Activated CD8-positive, alpha-beta T cell treated with anti-CD3 and anti-CD28 coated beads, Interleukin-2, amount 10 ng/mL, durations not matched to agents 7 days and 5 days (primary cell): ENCODE data around the gene OXSR1. TPM values are rescaled to one million over a fixed set of nuclear protein-coding genes. Genes with fewer than 3 reads are reported as not detected.
"Not testable (repeated sequence)": the region's sequence is repeated elsewhere in the genome, so short reads cannot be mapped to it uniquely, and the experiment has no call there.

Experiments used
- ATAC-seq: fragments of 150-1000 bp; cut with Tn5 transposase; one replicate; pipeline ENCODE4 v1.10.0; 2021; ENCODE audit warnings: moderate library complexity
- CTCF ChIA-PET: fragments of 350-600 bp; sonication (Branson Sonifier 250); formaldehyde crosslinking; loops from one replicate; lab custom pipeline; 2021; ENCODE audit warnings: antibody characterized with exemption; lab: Charles Lee
- POLR2A ChIA-PET: fragments of 350-600 bp; sonication (Branson Sonifier 250); formaldehyde crosslinking; loops from one replicate; lab custom pipeline; 2021; ENCODE audit warnings: antibody characterized with exemption; lab: Charles Lee
- DNase-seq: peaks from one replicate; pipeline ENCODE4 v3.0.0-alpha.2; 2020
- H3K27ac Mint-ChIP-seq: one replicate; pipeline ENCODE4 v1.8.0; 2021; ENCODE audit warnings: mild to moderate bottlenecking, mixed read lengths
- H3K27me3 Mint-ChIP-seq: one replicate; pipeline ENCODE4 v1.8.0; 2021; ENCODE audit warnings: low read depth, mixed read lengths
- H3K36me3 Mint-ChIP-seq: one replicate; pipeline ENCODE4 v1.8.0; 2021; ENCODE audit warnings: low read depth, mixed read lengths
- H3K4me1 Mint-ChIP-seq: one replicate; pipeline ENCODE4 v1.8.0; 2021; ENCODE audit warnings: low read depth, mixed read lengths
- H3K4me3 Mint-ChIP-seq: one replicate; pipeline ENCODE4 v1.8.0; 2021; ENCODE audit warnings: mild to moderate bottlenecking, mixed read lengths
- H3K9me3 Mint-ChIP-seq: one replicate; pipeline ENCODE4 v1.8.0; 2022; ENCODE audit warnings: mixed read lengths; ENCODE audit not compliant: insufficient read depth
- total RNA-seq, 2 experiments: library from RNA; stranded (reverse); gene quantifications; one replicate each; pipeline ENCODE4 v1.2.3, GENCODE V29; 2021

Gene OXSR1
- total RNA-seq, 2 experiments from 2014 or later, result 56.9 to 60.3 TPM

DNA sequence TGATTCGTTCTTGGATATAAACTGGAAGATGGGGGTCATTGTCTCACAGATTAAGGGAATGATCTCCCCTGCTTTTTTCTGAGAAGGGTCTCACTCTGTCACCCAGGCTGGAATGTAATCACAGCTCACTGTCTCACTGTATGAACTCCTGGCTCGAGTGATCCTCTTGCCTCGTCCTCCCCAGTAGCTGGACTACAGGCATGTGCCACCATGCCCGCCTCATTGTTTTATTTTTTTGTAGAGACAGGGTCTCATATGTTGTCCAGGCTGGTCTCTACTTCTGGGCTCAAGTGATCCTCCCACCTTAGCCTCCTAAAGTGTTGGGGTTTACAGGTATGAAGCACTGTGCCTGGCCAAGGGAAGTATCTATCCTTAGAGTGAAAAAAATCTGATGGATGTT lies 5.4 kb downstream of the OXSR1 start:
- H3K4me3 Mint-ChIP-seq, result no peak overlapping the region
- ChIA-PET CTCF (interaction anchor here (1.4 kb wide), 1 partner anchor 14 kb away, joined by 3 read pairs; no protein-coding TSS in a partner anchor), POLR2A (interaction anchor here (1.3 kb wide), 1 partner anchor 29 kb away, joined by 3 read pairs; no protein-coding TSS in a partner anchor)
- no peak for DNase-seq
- H3K36me3 Mint-ChIP-seq, result peaks cover 27% of the 10 kb centered on the region
- ATAC-seq, result no peak
- H3K9me3 Mint-ChIP-seq, result no peaks in the 10 kb centered on the region
- no peaks in the 10 kb centered on the region for H3K27me3 Mint-ChIP-seq
- H3K4me1 Mint-ChIP-seq, result peaks cover 65% of the 10 kb centered on the region
- H3K27ac Mint-ChIP-seq, result no peak overlapping the region

DNA sequence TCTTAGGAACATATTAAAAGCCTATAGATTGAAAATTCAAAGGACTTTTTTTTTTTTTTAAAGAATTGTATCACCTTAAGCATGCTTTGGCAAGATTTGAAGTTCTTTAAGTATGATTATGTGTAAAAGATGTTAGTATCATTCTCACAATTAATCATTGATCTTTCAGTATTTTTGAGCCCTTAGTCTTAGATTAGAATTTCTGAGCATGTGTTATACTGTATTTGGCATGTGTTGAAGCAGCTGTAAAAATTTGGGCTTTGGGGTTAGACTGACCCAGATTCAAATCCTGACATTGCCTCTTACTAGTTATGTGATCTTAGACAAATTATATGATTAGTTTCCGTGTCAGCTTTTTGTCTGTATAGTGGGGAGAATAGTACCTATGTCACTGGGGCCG lies 6.3 kb downstream of the OXSR1 start:
- H3K27me3 Mint-ChIP-seq, result no peaks in the 10 kb centered on the region

DNA sequence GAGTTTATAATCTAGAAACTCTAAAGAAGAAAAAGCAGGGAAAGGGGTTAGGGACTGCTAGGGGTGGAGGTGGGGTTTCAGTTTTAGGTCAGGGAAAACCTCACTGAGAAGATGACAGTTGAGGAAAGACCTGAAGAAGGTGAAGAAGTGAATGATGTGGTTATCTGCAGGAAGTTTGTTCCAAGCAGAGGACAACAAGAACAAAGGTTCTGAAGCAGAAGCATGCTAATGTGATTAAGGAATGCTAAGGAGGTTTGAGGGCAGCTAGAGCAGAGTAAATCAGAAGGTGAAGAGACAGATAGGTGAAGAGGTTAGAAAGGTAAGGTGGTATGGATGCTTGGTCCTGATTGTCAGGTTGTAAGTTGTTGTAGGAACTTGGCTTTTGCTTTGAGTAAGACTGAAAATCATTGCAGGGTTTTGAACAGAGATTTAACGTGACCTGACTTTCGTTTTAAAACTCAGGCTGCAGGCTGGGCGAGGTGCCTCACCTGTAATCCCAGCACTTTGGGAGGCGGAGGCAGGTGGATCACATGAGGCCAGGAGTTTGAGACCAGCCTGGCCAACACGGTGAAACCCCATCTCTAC lies 8.6 kb downstream of the OXSR1 start:
- ATAC-seq, result peak; percentile 53
- peaks cover 22% of the 10 kb centered on the region for H3K36me3 Mint-ChIP-seq
- peaks cover 40% of the 10 kb centered on the region for H3K4me1 Mint-ChIP-seq
- peak overlapping the region; percentile 7 for H3K27ac Mint-ChIP-seq
- H3K4me3 Mint-ChIP-seq, result peak overlapping the region; percentile 1
- CTCF ChIA-PET, result interaction anchor here (2.3 kb wide), 1 partner anchor 10 kb away, joined by 9 read pairs; no protein-coding TSS in a partner anchor
- H3K27me3 Mint-ChIP-seq, result no peaks in the 10 kb centered on the region
- DNase-seq, result no peak
- POLR2A ChIA-PET, result interaction anchor here (2.1 kb wide), 1 partner anchor 9 kb away, joined by 12 read pairs; the partner anchor contains the start of gene OXSR1
- H3K9me3 Mint-ChIP-seq, result no peaks in the 10 kb centered on the region

More for the DNA sequence above, 6.3 kb downstream of the OXSR1 start:
- CTCF ChIA-PET, result interaction anchor here (1.4 to 2.3 kb wide), 3 partner anchors 8 to 53 kb away, joined by 3 to 9 read pairs (median 3); no protein-coding TSS in a partner anchor
- Mint-ChIP-seq H3K36me3 (peaks cover 23% of the 10 kb centered on the region), H3K9me3 (no peaks in the 10 kb centered on the region), H3K27ac (no peak overlapping the region), H3K4me1 (peaks cover 61% of the 10 kb centered on the region), H3K4me3 (no peak overlapping the region)
- DNase-seq, result no peak
- POLR2A ChIA-PET, result interaction anchor here (0.6 to 0.7 kb wide), 3 partner anchors 35 to 879 kb away, joined by 3 read pairs; partner anchors contain the start of gene ACAA1
- ATAC-seq, result no peak

DNA sequence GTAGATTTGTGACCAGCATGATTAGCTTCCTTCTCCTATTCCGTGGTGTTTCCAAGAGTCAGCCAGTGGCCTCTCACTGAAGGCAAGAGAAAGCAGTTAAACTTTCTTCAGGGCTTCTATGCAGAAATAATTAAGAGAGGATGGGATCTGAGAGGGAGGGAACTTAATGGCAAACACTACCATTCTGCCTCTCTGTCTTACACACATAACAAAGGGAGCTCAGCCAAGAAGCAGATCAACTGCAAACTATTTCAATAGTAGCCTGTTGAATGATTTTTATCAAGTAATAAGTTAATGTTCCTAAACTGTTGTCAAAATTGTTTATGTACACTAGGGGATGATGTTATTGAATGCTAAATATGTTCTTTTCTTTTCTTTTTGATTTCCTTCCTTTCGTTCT lies 11.8 kb downstream of the OXSR1 start:
- no peaks in the 10 kb centered on the region for H3K27me3 Mint-ChIP-seq
- no peak for DNase-seq
- H3K36me3 Mint-ChIP-seq, result peaks cover 25% of the 10 kb centered on the region
- H3K4me1 Mint-ChIP-seq, result peaks cover 26% of the 10 kb centered on the region
- no peak overlapping the region for H3K27ac Mint-ChIP-seq
- H3K9me3 Mint-ChIP-seq, result no peaks in the 10 kb centered on the region
- CTCF ChIA-PET, result interaction anchor here (1.2 kb wide), 1 partner anchor 13 kb away, joined by 4 read pairs; no protein-coding TSS in a partner anchor
- POLR2A ChIA-PET, result interaction anchor here (1.5 kb wide), 1 partner anchor 12 kb away, joined by 5 read pairs; the partner anchor contains the start of gene OXSR1
- no peak for ATAC-seq
- H3K4me3 Mint-ChIP-seq, result no peak overlapping the region

DNA sequence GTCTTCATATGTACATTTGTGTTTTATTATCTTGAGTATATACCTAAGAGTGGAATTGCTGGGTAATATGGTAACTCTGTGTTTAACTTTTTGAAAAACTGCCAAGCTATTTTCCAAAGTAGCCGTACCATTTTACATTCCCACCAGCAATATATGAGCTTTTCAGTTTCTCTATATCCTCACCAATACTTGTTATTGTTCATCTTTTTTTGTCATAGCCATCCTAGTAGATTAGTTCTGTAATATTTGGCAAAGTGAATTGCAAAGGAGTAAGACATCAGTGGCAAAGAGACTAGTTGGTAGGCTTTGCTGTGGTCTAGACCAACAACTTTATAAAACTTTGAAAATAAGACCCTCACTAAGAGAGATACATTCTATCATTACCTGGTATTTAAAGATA lies 21.4 kb downstream of the OXSR1 start:
- Mint-ChIP-seq H3K4me1 (no peaks in the 10 kb centered on the region), H3K27ac (no peak overlapping the region), H3K4me3 (no peak overlapping the region), H3K36me3 (peaks cover 53% of the 10 kb centered on the region), H3K9me3 (no peaks in the 10 kb centered on the region), H3K27me3 (no peaks in the 10 kb centered on the region)
- DNase-seq, result no peak
- POLR2A ChIA-PET, result no interaction called here
- CTCF ChIA-PET, result interaction anchor here (1.0 to 1.7 kb wide), 3 partner anchors 9 to 23 kb away, joined by 3 read pairs; no protein-coding TSS in a partner anchor
- ATAC-seq, result no peak

DNA sequence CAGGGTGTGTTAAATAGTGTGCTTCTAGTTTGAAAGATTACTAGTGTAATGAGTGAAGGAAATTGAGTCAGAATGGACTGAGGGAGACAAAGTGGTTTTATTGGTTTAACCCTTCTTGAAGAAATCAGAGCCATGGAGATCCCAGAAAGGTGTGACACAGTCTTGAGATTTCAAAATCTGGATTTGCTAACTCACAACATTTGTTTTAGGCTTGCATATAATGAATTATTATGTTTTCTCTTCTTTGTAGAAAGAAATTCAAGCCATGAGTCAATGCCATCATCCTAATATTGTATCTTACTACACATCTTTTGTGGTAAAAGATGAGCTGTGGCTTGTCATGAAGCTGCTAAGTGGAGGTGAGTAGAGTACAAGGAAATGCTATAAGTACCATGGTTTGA lies 25.1 kb downstream of the OXSR1 start:
- H3K36me3 Mint-ChIP-seq, result peaks cover 47% of the 10 kb centered on the region
- H3K27me3 Mint-ChIP-seq, result no peaks in the 10 kb centered on the region
- no peak for DNase-seq
- POLR2A ChIA-PET, result interaction anchor here (1.0 kb wide), 1 partner anchor 54 kb away, joined by 3 read pairs; the partner anchor contains the start of gene ACAA1
- H3K4me1 Mint-ChIP-seq, result no peaks in the 10 kb centered on the region
- CTCF ChIA-PET, result interaction anchor here (1.0 to 2.3 kb wide), 6 partner anchors 8 to 27 kb away, joined by 3 to 7 read pairs (median 4); partner anchors contain the start of gene OXSR1
- peak overlapping the region; percentile 58 for H3K27ac Mint-ChIP-seq
- no peak for ATAC-seq
- H3K4me3 Mint-ChIP-seq, result no peak overlapping the region
- no peaks in the 10 kb centered on the region for H3K9me3 Mint-ChIP-seq

DNA sequence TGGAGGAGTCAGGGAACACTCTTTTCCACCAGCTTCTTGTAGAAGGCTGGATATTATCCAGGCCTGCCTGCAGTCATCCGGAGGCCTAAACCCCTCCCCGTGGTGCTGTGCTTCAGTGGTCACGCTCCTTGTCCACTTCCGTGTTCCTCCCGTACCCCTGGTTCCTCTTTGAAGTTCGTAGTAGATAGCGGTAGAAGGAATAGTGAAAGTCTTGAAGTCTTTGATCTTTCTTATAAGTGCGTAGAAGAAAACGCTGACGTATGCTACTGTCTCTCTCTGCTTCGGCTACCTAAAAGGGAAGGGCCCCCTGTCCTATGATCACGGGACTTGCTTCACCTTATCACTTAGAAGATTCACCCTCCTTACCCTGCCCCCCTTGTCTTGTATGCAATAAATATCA lies 37.6 kb downstream of the OXSR1 start:
- ATAC-seq, POLR2A ChIA-PET, H3K27me3 Mint-ChIP-seq, H3K9me3 Mint-ChIP-seq, DNase-seq, H3K27ac Mint-ChIP-seq, H3K4me3 Mint-ChIP-seq: not testable (repeated sequence)
- Mint-ChIP-seq H3K4me1 (peaks cover 35% of the 10 kb centered on the region), H3K36me3 (peaks cover 44% of the 10 kb centered on the region)
- CTCF ChIA-PET, result interaction anchor here (1.2 to 1.5 kb wide), 2 partner anchors 13 to 38 kb away, joined by 4 read pairs; partner anchors contain the start of gene OXSR1

DNA sequence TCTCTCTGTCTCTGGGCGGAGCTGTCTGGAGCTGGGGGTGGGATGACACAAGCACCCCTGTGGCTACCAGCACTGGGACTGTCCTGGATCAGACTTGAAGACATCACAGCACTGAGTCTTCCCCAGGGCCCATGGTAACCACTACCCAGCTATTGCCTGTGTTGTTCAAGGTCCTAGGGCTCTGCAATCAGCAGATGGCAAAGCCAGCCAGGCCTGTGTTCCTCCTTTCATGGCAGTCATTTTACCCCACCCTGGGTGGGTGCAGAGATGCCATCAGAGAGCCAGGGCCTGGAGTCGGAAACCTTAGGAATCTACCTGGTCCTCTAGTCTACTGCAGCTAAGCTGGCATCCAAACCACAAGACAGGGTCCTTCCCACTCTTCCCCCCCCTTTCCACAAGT lies 38.4 kb downstream of the OXSR1 start:
- POLR2A ChIA-PET, result no interaction called here
- peaks cover 35% of the 10 kb centered on the region for H3K4me1 Mint-ChIP-seq

DNA sequence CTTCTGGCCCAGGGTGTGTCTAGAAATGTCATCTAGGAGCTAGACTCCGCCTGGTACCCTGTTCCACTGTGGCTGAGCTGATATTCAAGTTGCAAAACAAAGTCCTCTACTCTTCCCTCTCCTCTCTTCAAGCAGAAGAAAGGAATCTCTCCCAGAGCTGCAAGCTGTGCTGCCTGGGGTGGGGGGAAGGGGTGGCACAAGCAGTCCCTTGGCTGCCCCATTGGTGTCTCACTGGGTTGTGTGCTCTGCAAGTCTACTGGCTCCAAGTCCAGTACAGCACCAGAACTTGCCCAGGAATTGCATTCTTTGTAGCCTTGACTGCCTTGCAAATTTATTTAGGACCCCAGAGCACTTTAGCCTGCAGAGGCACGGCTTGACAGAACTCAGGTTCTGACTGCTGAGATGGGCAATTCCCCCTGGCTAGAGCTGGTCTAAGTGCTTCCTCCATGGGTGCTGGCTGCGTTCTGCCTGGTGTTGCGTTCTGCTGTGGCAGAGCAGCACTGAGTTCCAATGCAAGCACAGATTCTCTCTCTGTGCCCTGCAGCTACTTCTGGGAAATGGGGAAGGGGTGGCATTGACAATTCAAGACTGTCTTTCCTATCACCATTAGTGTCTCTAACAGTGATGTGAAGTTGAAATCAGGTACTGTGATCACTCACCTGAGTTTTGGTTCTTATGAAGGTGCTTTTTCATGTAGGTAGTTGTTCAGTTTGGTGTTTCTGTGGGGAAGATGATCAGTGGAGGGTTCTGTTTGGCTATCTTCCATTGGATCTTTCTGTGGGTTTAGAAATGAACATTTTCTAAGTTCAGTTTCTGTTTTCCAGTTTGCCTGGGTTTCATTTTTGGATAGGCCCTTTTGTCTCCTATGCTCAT lies 39.5 kb downstream of the OXSR1 start:
- Mint-ChIP-seq H3K27me3 (no peaks in the 10 kb centered on the region), H3K36me3 (peaks cover 45% of the 10 kb centered on the region), H3K9me3 (no peaks in the 10 kb centered on the region), H3K4me1 (peaks cover 40% of the 10 kb centered on the region), H3K27ac (peak overlapping the region; percentile 69), H3K4me3 (no peak overlapping the region)
- POLR2A ChIA-PET, result interaction anchor here (1.2 kb wide), 1 partner anchor 8 kb away, joined by 3 read pairs; no protein-coding TSS in a partner anchor
- DNase-seq (no peak), ATAC-seq (peak; percentile 27)
- CTCF ChIA-PET, result interaction anchor here (1.3 to 2.7 kb wide), 3 partner anchors 10 to 276 kb away, joined by 4 to 8 read pairs (median 5); no protein-coding TSS in a partner anchor

More for the DNA sequence above, 38.4 kb downstream of the OXSR1 start:
- no peak overlapping the region for H3K4me3 Mint-ChIP-seq
- CTCF ChIA-PET, result interaction anchor here (1.3 to 2.7 kb wide), 3 partner anchors 9 to 277 kb away, joined by 4 to 8 read pairs (median 4); partner anchors contain the start of gene OXSR1
- peaks cover 47% of the 10 kb centered on the region for H3K36me3 Mint-ChIP-seq
- H3K9me3 Mint-ChIP-seq, result no peaks in the 10 kb centered on the region
- H3K27ac Mint-ChIP-seq, result no peak overlapping the region
- no peak for ATAC-seq
- DNase-seq, result no peak
- H3K27me3 Mint-ChIP-seq, result no peaks in the 10 kb centered on the region

DNA sequence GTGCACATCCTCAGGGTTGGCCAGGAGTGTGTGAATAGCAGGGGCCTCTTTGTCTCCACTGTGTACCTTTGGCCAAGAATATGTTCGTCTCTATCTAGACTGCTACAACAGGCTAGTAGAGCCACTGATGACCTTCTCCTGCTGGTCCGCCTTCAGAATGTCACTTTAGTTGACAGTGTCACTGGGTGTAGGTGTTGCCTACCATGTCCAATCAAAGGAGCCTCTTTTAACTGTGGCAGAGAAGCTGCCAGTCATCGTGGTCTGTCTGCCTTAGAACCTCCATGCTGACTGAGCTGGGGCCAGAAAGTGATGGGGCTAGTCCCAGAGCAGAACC lies 40.1 kb downstream of the OXSR1 start:
- ATAC-seq (peak; percentile 50), DNase-seq (no peak)
- H3K4me3 Mint-ChIP-seq, result no peak overlapping the region
- ChIA-PET POLR2A (interaction anchor here (1.0 to 1.2 kb wide), 2 partner anchors 9 to 40 kb away, joined by 3 read pairs; partner anchors contain the start of gene OXSR1), CTCF (interaction anchor here (2.2 to 2.7 kb wide), 2 partner anchors 10 to 15 kb away, joined by 5 to 8 read pairs; no protein-coding TSS in a partner anchor)
- peaks cover 46% of the 10 kb centered on the region for H3K4me1 Mint-ChIP-seq
- peaks cover 44% of the 10 kb centered on the region for H3K36me3 Mint-ChIP-seq
- H3K9me3 Mint-ChIP-seq, result no peaks in the 10 kb centered on the region
- no peaks in the 10 kb centered on the region for H3K27me3 Mint-ChIP-seq
- H3K27ac Mint-ChIP-seq, result peak overlapping the region; percentile 69
